Subcutaneous abdominal adipose tissue (tissue), 5 donors: ENCODE data around the gene PCBP3.
"Not testable (repeated sequence)": the region's sequence is repeated elsewhere in the genome, so short reads cannot be mapped to it uniquely, and the experiment has no call there.

Source experiments
- H3K27ac ChIP-seq: one replicate; pipeline ENCODE4 v1.7.0; 2013; ENCODE audit warnings: low read depth, mild to moderate bottlenecking, inconsistent platforms, low read length, moderate library complexity
- H3K27me3 ChIP-seq, 5 donors: one replicate each; pipeline ENCODE4 v1.7.0; 2013; ENCODE audit warnings: low read length in 5 of 5, inconsistent platforms in 1 of 5; ENCODE audit not compliant: control insufficient read depth in 5 of 5, insufficient read depth in 4 of 5
- H3K36me3 ChIP-seq, 5 donors: one replicate each; pipeline ENCODE4 v1.7.0; 2013; ENCODE audit warnings: low read length in 5 of 5; ENCODE audit not compliant: control insufficient read depth in 5 of 5, insufficient read depth in 5 of 5
- H3K4me1 ChIP-seq, 5 donors: one replicate each; pipeline ENCODE4 v1.7.0; 2013; ENCODE audit warnings: low read length in 5 of 5, mild to moderate bottlenecking in 3 of 5, moderate library complexity in 1 of 5; ENCODE audit not compliant: control insufficient read depth in 5 of 5, insufficient read depth in 5 of 5
- H3K4me3 ChIP-seq, 5 donors: one replicate each; pipeline ENCODE4 v1.7.0; 2013; ENCODE audit warnings: low read length in 5 of 5, low read depth in 1 of 5
- H3K9ac ChIP-seq, 5 donors: one replicate each; pipeline ENCODE4 v1.7.0; 2013; ENCODE audit warnings: low read length in 5 of 5, mild to moderate bottlenecking in 4 of 5, moderate library complexity in 3 of 5
- H3K9me3 ChIP-seq, 5 donors: one replicate each; pipeline ENCODE4 v1.7.0; 2013; ENCODE audit warnings: low read length in 5 of 5; ENCODE audit not compliant: control insufficient read depth in 5 of 5
- donor health status: healthy.
- donor health status: healthy.
- donor health status: healthy.
- donor health status: healthy.
- donor health status: healthy.

The PCBP3 gene

GRCh38 chr21:45829668-45830067 lies 186.1 kb downstream of the PCBP3 start:
- H3K9ac ChIP-seq = peak overlapping the region in 2 of 5 donors; percentile 4 to 11
- no peak overlapping the region for H3K4me3 ChIP-seq
- H3K27ac ChIP-seq = peak overlapping the region; percentile 75
- peaks cover 0 to 57% (median 44%) of the 10 kb centered on the region in 5 donors for H3K4me1 ChIP-seq
- H3K9me3 ChIP-seq = no peaks in the 10 kb centered on the region
- H3K27me3 ChIP-seq = peaks cover 0 to 4% (median 0%) of the 10 kb centered on the region in 5 donors
- no peaks in the 10 kb centered on the region for H3K36me3 ChIP-seq

- Histone ChIP-seq H3K4me3 (no peak overlapping the region), H3K9ac (peak overlapping the region in 2 of 5 donors; percentile 57 to 60), H3K27ac (peak overlapping the region; percentile 75), H3K27me3 (peaks cover 0 to 1% (median 0%) of the 10 kb centered on the region in 5 donors), H3K4me1 (peaks cover 0 to 57% (median 44%) of the 10 kb centered on the region in 5 donors), H3K36me3 (no peaks in the 10 kb centered on the region), H3K9me3 (no peaks in the 10 kb centered on the region)
Observed at GRCh38 chr21:45830221-45830640, 186.7 kb downstream of the PCBP3 start.

- H3K4me3 ChIP-seq = no peak overlapping the region
- H3K9me3 ChIP-seq = no peaks in the 10 kb centered on the region
- H3K4me1 ChIP-seq = peaks cover 0 to 57% (median 44%) of the 10 kb centered on the region in 5 donors
- no peaks in the 10 kb centered on the region for H3K36me3 ChIP-seq
- peak overlapping the region; percentile 75 for H3K27ac ChIP-seq
- H3K9ac ChIP-seq = peak overlapping the region in 2 of 5 donors; percentile 57 to 60
- no peaks in the 10 kb centered on the region for H3K27me3 ChIP-seq
Observed at GRCh38 chr21:45830720-45831366, 187.3 kb downstream of the PCBP3 start.

GRCh38 chr21:45831991-45832740 lies 188.6 kb downstream of the PCBP3 start:
- H3K9ac ChIP-seq = no peak overlapping the region
- H3K27me3 ChIP-seq = no peaks in the 10 kb centered on the region
- no peak overlapping the region for H3K4me3 ChIP-seq
- H3K4me1 ChIP-seq = peaks cover 0 to 57% (median 47%) of the 10 kb centered on the region in 5 donors
- peak overlapping the region; percentile 75 for H3K27ac ChIP-seq
- no peaks in the 10 kb centered on the region for H3K9me3 ChIP-seq
- H3K36me3 ChIP-seq = no peaks in the 10 kb centered on the region

GRCh38 chr21:45832741-45833235 lies 189.3 kb downstream of the PCBP3 start:
- H3K9ac ChIP-seq, H3K4me3 ChIP-seq, H3K27me3 ChIP-seq, H3K9me3 ChIP-seq, H3K36me3 ChIP-seq: not testable (repeated sequence)
- Histone ChIP-seq H3K4me1 (peaks cover 0 to 57% (median 47%) of the 10 kb centered on the region in 5 donors), H3K27ac (peak overlapping the region; percentile 75)

- Histone ChIP-seq H3K27me3 (no peaks in the 10 kb centered on the region), H3K27ac (peak overlapping the region; percentile 41), H3K9me3 (no peaks in the 10 kb centered on the region), H3K4me1 (peaks cover 0 to 56% (median 47%) of the 10 kb centered on the region in 5 donors), H3K36me3 (no peaks in the 10 kb centered on the region), H3K9ac (peak overlapping the region in 1 of 5 donors; percentile 22), H3K4me3 (no peak overlapping the region)
Observed at GRCh38 chr21:45833414-45833813, 189.9 kb downstream of the PCBP3 start.

- no peak overlapping the region for H3K27ac ChIP-seq
- no peaks in the 10 kb centered on the region for H3K36me3 ChIP-seq
- H3K9ac ChIP-seq = peak overlapping the region in 1 of 5 donors; percentile 22
- no peaks in the 10 kb centered on the region for H3K9me3 ChIP-seq
- no peak overlapping the region for H3K4me3 ChIP-seq
- peaks cover 0 to 48% (median 40%) of the 10 kb centered on the region in 5 donors for H3K4me1 ChIP-seq
- H3K27me3 ChIP-seq = no peaks in the 10 kb centered on the region
Observed at GRCh38 chr21:45834026-45834715, 190.6 kb downstream of the PCBP3 start.

- no peaks in the 10 kb centered on the region for H3K27me3 ChIP-seq
- H3K4me3 ChIP-seq = no peak overlapping the region
- H3K27ac ChIP-seq = no peak overlapping the region
- H3K4me1 ChIP-seq = peaks cover 0 to 41% (median 33%) of the 10 kb centered on the region in 5 donors
- no peak overlapping the region for H3K9ac ChIP-seq
- no peaks in the 10 kb centered on the region for H3K36me3 ChIP-seq
- H3K9me3 ChIP-seq = no peaks in the 10 kb centered on the region
Observed at GRCh38 chr21:45834821-45835293, 191.3 kb downstream of the PCBP3 start.

- Histone ChIP-seq H3K36me3 (no peaks in the 10 kb centered on the region), H3K27me3 (no peaks in the 10 kb centered on the region), H3K9me3 (peaks cover 0 to 3% (median 2%) of the 10 kb centered on the region in 5 donors), H3K4me3 (no peak overlapping the region), H3K9ac (no peak overlapping the region), H3K4me1 (peaks cover 0 to 34% (median 26%) of the 10 kb centered on the region in 5 donors), H3K27ac (no peak overlapping the region)
Observed at GRCh38 chr21:45835301-45836267, 192.1 kb downstream of the PCBP3 start.
